HCT116 (cell line): ENCODE results near the gene ARHGEF19. TPM values are rescaled to one million over a fixed set of nuclear protein-coding genes. Genes with fewer than 3 reads are reported as not detected.

ENCODE experiments used
- ATAC-seq: fragments of 200-7000 bp; cut with Tn5 transposase; 2 replicates; pipeline ENCODE4 v1.9.1; 2020; ENCODE audit warnings: mild to moderate bottlenecking, moderate library complexity
- BruUV-seq: library from RNA; stranded (reverse); fragments of 400-500 nt; replicated peaks from 2 replicates; lab custom pipeline; 2021; lab: Mats Ljungman, UMichigan
- CTCF ChIA-PET: fragments of 300-600 bp; sonication (Branson Sonifier 250); formaldehyde crosslinking; loops from one replicate; lab custom pipeline; 2021; ENCODE audit warnings: antibody characterized with exemption; lab: Charles Lee
- POLR2A ChIA-PET: fragments of 300-600, 350-600 bp; sonication (Branson Sonifier 250); formaldehyde crosslinking; loops from one replicate; lab custom pipeline; 2021; ENCODE audit warnings: antibody characterized with exemption; lab: Charles Lee
- RAD21 ChIA-PET, 2 experiments: fragments of 300-600 bp; sonication (Branson Sonifier 250); formaldehyde crosslinking; loops; one replicate each; lab custom pipeline; 2023; ENCODE audit warnings: low total read pairs in 2 of 2; ENCODE audit not compliant: uncharacterized antibody in 2 of 2, unreplicated experiment in 2 of 2, low non-redundant PET in 1 of 2; lab: Charles Lee
- DNase-seq: peaks from one replicate; pipeline ENCODE4 v3.0.0-alpha.2; 2010; ENCODE audit warnings: low read depth, low spot score
- H2AFZ ChIP-seq: fragments of 200-600 bp; shearing (Covaris generic), sonication (generic); 2 replicates; pipeline ENCODE4 v1.6.1; 2017; ENCODE audit warnings: low read depth, mixed run types, mixed read lengths, antibody characterized with exemption, low read length; ENCODE audit not compliant: poor library complexity, severe bottlenecking
- H3K27ac ChIP-seq: 2 replicates; pipeline ENCODE4 v1.5.1; 2012; ENCODE audit warnings: low read depth, low read length
- H3K27me3 ChIP-seq: fragments of 200-600 bp; sonication (generic); 2 replicates; pipeline ENCODE4 v1.6.1; 2016; ENCODE audit warnings: mixed run types, low read length, mixed read lengths; ENCODE audit not compliant: insufficient read depth
- H3K36me3 ChIP-seq, 2 experiments: fragments of 200-500 bp in 1 of 2; fragments of 200-600 bp in 1 of 2; sonication (Bioruptor generic) in 1 of 2; sonication (generic) in 1 of 2; 2 replicates each; pipeline versions ENCODE4 v1.5.1 to v1.6.1; 2014 to 2016; ENCODE audit warnings: low read length in 2 of 2, inconsistent platforms in 1 of 2, mixed read lengths in 1 of 2, mixed run types in 1 of 2; ENCODE audit not compliant: insufficient read depth in 2 of 2, control insufficient read depth in 1 of 2
- H3K4me1 ChIP-seq, 2 experiments: fragments of 200-600 bp in 1 of 2; sonication (generic) in 1 of 2; 2 replicates each; pipeline versions ENCODE4 v1.5.1 to v1.6.1; 2012 to 2017; ENCODE audit warnings: low read length in 2 of 2, inconsistent platforms in 1 of 2, mild to moderate bottlenecking in 1 of 2, mixed read lengths in 1 of 2, mixed run types in 1 of 2, moderate library complexity in 1 of 2; ENCODE audit not compliant: insufficient read depth in 2 of 2, control insufficient read depth in 1 of 2
- H3K4me2 ChIP-seq: fragments of 200-600 bp; sonication (generic); 2 replicates; pipeline ENCODE4 v1.6.1; 2017; ENCODE audit warnings: mixed run types, low read length, mixed read lengths
- H3K4me3 ChIP-seq, 2 experiments: fragments of 200-600 bp in 1 of 2; sonication (generic) in 1 of 2; replicated peaks in 1 of 2; 2 replicates each; pipeline ENCODE4 v1.5.1; 2011 to 2016; ENCODE audit warnings: low read length in 2 of 2, control low read depth in 1 of 2, low read depth in 1 of 2, mild to moderate bottlenecking in 1 of 2, mixed read lengths in 1 of 2, mixed run types in 1 of 2
- H3K79me2 ChIP-seq: fragments of 200-600 bp; sonication (generic); 2 replicates; pipeline ENCODE4 v1.6.1; 2017; ENCODE audit warnings: mild to moderate bottlenecking, mixed run types, low read length, moderate library complexity, mixed read lengths; ENCODE audit not compliant: insufficient read depth
- H3K9ac ChIP-seq: fragments of 200-600 bp; sonication (generic); 2 replicates; pipeline ENCODE4 v1.6.1; 2016; ENCODE audit warnings: low read length, mixed read lengths
- H3K9me2 ChIP-seq: fragments of 200-600 bp; sonication (generic), shearing (Covaris generic); 2 replicates; pipeline ENCODE4 v1.6.1; 2017; ENCODE audit warnings: mixed run types, mild to moderate bottlenecking, moderate library complexity; ENCODE audit not compliant: insufficient read depth
- H3K9me3 ChIP-seq, 2 experiments: fragments of 200-500 bp in 1 of 2; fragments of 200-600 bp in 1 of 2; sonication (Bioruptor generic) in 1 of 2; sonication (generic) in 1 of 2; 2 replicates each; pipeline ENCODE4 v1.6.1; 2014 to 2017; ENCODE audit warnings: low read length in 2 of 2, mixed read lengths in 2 of 2, inconsistent platforms in 1 of 2, low read depth in 1 of 2, mild to moderate bottlenecking in 1 of 2, mixed run types in 1 of 2, moderate library complexity in 1 of 2; ENCODE audit not compliant: control insufficient read depth in 1 of 2, insufficient read depth in 1 of 2
- H4K20me1 ChIP-seq: fragments of 200-600 bp; sonication (generic), shearing (Covaris generic); 2 replicates; pipeline ENCODE4 v1.6.1; 2017; ENCODE audit warnings: mixed run types, mild to moderate bottlenecking, moderate library complexity; ENCODE audit not compliant: insufficient read depth
- CEBPB ChIP-seq: IDR thresholded peaks from 2 replicates; pipeline ENCODE4 v1.6.1; 2012; ENCODE audit warnings: low read depth
- CTCF ChIP-seq, 3 experiments: fragments of 200-600 bp in 1 of 3; sonication (generic) in 1 of 3; IDR thresholded peaks in 2 of 3; conservative IDR thresholded peaks in 1 of 3; 2 replicates each; pipeline ENCODE4 v1.5.1; 2012 to 2017; ENCODE audit warnings: low read depth in 2 of 3, low read length in 2 of 3, antibody characterized with exemption in 1 of 3, borderline replicate concordance in 1 of 3, control low read depth in 1 of 3, mild to moderate bottlenecking in 1 of 3, mixed read lengths in 1 of 3, mixed run types in 1 of 3, moderate library complexity in 1 of 3; ENCODE audit not compliant: insufficient read depth in 1 of 3
- EGR1 ChIP-seq: IDR thresholded peaks from 2 replicates; pipeline ENCODE4 v1.6.1; 2012; ENCODE audit warnings: low read depth
- ELF1 ChIP-seq: IDR thresholded peaks from 2 replicates; pipeline ENCODE4 v1.6.1; 2012; ENCODE audit warnings: low read depth, borderline replicate concordance
- EZH2 ChIP-seq: fragments of 200-600 bp; sonication (generic); IDR thresholded peaks from 2 replicates; pipeline ENCODE4 v1.6.1; 2017; ENCODE audit warnings: antibody characterized with exemption, mixed run types
- EZH2phosphoT487 ChIP-seq: fragments of 200-600 bp; IDR thresholded peaks from 2 replicates; pipeline ENCODE4 v1.6.1; 2018; ENCODE audit warnings: antibody characterized with exemption, borderline replicate concordance
- MAX ChIP-seq: IDR thresholded peaks from 2 replicates; pipeline ENCODE4 v1.6.1; 2012
- POLR2A ChIP-seq: IDR thresholded peaks from 2 replicates; pipeline ENCODE4 v1.7.0; 2011; ENCODE audit warnings: borderline replicate concordance; ENCODE audit not compliant: insufficient read depth, insufficient read length; ENCODE audit errors: extremely low read depth
- RAD21 ChIP-seq: IDR thresholded peaks from 2 replicates; pipeline ENCODE4 v1.6.1; 2012; ENCODE audit warnings: low read depth, mild to moderate bottlenecking
- REST ChIP-seq: IDR thresholded peaks from 2 replicates; pipeline ENCODE4 v1.6.1; 2012; ENCODE audit warnings: low read depth
- SP1 ChIP-seq: IDR thresholded peaks from 2 replicates; pipeline ENCODE4 v1.6.1; 2012; ENCODE audit warnings: low read depth
- SRF ChIP-seq: IDR thresholded peaks from 2 replicates; pipeline ENCODE4 v1.6.1; 2012; ENCODE audit warnings: low read depth
- ZBTB33 ChIP-seq: IDR thresholded peaks from 2 replicates; pipeline ENCODE4 v1.6.1; 2011; ENCODE audit warnings: mild to moderate bottlenecking, low read length, moderate library complexity; ENCODE audit not compliant: insufficient replicate concordance; ENCODE audit errors: extremely low read depth
- ZFX ChIP-seq: fragments of 450-650 bp; IDR thresholded peaks from 2 replicates; pipeline ENCODE4 v1.6.1; 2017
- ZNF274 ChIP-seq: fragments of 200-500 bp; sonication (Bioruptor generic); IDR thresholded peaks from 2 replicates; pipeline ENCODE4 v1.6.1; 2014; ENCODE audit warnings: mild to moderate bottlenecking, low read depth, low read length, inconsistent platforms
- intact Hi-C: fragments of 100-400 bp; cut with micrococcal nuclease; formaldehyde crosslinking; loops from 2 replicates; pipeline ENCODE4 v1.10.0; 2022
- total RNA-seq: library from RNA; stranded (reverse); gene quantifications from one replicate; pipeline ENCODE4 v1.2.1, GENCODE V29; 2021; ENCODE audit not compliant: unreplicated experiment

ARHGEF19 gene
- total RNA-seq, 1 experiment from 2014 or later = 59.7 TPM

- ATAC-seq (no peak), DNase-seq (no peak)
- H3K4me1 ChIP-seq = peaks cover 73 to 89% of the 10 kb centered on the region in 2 experiments
- no TSS peak for BruUV-seq
- H3K27ac ChIP-seq = no peak overlapping the region; the same call in 1 of the 2 replicates
- no peaks in the 10 kb centered on the region for H4K20me1 ChIP-seq
- no peaks in the 10 kb centered on the region for H3K36me3 ChIP-seq
- ChIA-PET CTCF (interaction anchor here (10.3 kb wide), 1 partner anchor 103 kb away, joined by 222 read pairs; no protein-coding TSS in a partner anchor), RAD21 (interaction anchor here in 1 of 2 experiments (0.6 kb wide), 1 partner anchor 105 kb away, joined by 3 read pairs; no protein-coding TSS in a partner anchor), POLR2A (interaction anchor here (0.7 to 2.8 kb wide), 2 partner anchors 15 to 27 kb away, joined by 3 to 10 read pairs; partner anchors contain the start of gene EPHA2)
- intact Hi-C loops = loop anchor here (2.0 to 10.0 kb wide), 2 partner anchors 38 to 178 kb away; partner anchors contain the start of gene SRARP
- peak overlapping the region; percentile 82 for H3K4me2 ChIP-seq
- H3K4me3 ChIP-seq = no peak overlapping the region
- H3K9ac ChIP-seq = peak overlapping the region; percentile 75; the same call in 1 of the 2 replicates
- TF ChIP-seq EGR1 (no peak), MAX (no peak), SP1 (no peak), SRF (no peak), POLR2A (no peak), EZH2 (no peak), ZFX (no peak), REST (no peak), CTCF (IDR thresholded peaks at IDR 0.05 in 2 of 3, conservative IDR thresholded peaks at IDR 0.05 in 1 of 3; ENCODE audit: borderline replicate concordance in 1 of 3, insufficient read depth in 1 of 3, low read depth in 2 of 3, low read length in 2 of 3) (no peak), CEBPB (no peak), RAD21 (no peak), ZNF274 (no peak), ELF1 (no peak), ZBTB33 (no peak), EZH2phosphoT487 (no peak)
- no peaks in the 10 kb centered on the region for H3K27me3 ChIP-seq
- H2AFZ ChIP-seq = no peak overlapping the region
- no peaks in the 10 kb centered on the region for H3K79me2 ChIP-seq
- no peaks in the 10 kb centered on the region for H3K9me3 ChIP-seq
- no peaks in the 10 kb centered on the region for H3K9me2 ChIP-seq
Observed at GRCh38 chr1:16183179-16183578, 29.3 kb downstream of the ARHGEF19 start.
